ENCODE results near the gene DUSP3.
A peak's percentile ranks its signal among the peaks of the same experiment; 100 is the strongest.

DUSP3 gene

GRCh38 chr17:43723697-43724359 lies 54.9 kb downstream of the DUSP3 start:
- no peak for DNase-seq

GRCh38 chr17:43722870-43723665 lies 55.7 kb downstream of the DUSP3 start:
- no peak for DNase-seq

GRCh38 chr17:43722269-43722619 lies 56.5 kb downstream of the DUSP3 start:
- DNase-seq: no peak

- DNase-seq: no peak
Observed at GRCh38 chr17:43721537-43722268, 57.1 kb downstream of the DUSP3 start.

- peak; percentile 59 to 62 for DNase-seq
Observed at GRCh38 chr17:43720311-43721060, 58.3 kb downstream of the DUSP3 start.

DNA sequence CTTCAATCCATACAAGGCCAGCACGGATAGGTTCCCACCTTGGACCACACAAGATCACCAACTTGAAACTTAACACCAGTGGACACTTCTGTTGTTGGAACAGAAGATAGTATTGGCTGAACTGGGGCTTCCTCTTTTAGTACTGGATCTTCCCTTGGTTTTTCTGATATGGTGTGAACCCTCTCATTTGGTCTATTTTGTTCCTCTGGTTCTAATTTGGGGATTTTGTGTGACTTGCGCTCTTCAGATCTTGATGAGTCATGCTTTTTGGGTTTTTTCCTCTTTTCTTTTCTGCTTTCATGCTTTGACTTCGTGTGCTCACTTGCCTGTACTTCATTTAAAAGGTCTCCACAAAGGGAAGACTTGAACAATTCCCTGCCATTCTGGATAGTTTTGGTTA lies 59.2 kb downstream of the DUSP3 start:
- peak; percentile 38 to 56 for DNase-seq

DNA sequence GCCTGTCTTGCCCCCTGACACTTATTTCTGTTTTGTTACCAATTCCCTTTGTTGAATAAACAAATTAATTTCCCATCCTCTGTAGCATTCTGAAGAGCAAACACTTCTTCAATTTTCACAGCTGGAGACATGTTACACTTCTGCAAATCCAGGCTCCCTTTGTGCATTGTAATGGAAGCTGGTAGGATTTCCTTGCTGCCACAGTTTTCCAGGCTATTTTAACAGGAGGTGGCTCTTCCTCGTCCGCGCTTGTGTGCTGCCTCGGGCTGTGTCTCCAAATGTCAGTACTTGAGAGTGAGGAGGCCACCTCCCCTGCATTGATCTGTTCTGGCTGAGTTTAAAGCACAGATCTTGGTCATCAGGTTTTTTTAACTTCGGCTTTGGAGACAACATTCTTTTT lies 60.2 kb downstream of the DUSP3 start:
- DNase-seq: no peak

DNA sequence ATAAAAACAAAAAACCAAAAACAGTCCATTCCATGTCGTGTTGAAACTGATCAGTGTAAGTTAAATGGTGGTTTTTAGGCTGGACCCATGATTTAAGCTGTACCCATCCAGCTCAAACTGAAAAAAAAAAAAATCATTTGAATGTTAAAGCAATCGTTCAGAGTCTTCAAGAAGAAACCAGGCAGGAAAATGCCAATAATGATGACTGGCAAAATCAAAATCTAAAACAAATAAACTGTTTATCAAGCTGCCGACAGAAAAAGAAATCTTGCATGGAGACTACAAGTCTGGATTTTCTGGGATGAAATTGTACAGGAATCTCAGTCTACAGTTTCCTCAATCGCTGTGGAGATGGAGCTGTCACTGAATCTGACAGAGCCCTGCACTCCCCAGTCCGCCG lies 60.9 kb downstream of the DUSP3 start:
- no peak for DNase-seq
